Suprapubic skin (tissue), 4 donors: ENCODE measurements around the gene CDK5RAP2. TPM values are rescaled to one million over a fixed set of nuclear protein-coding genes. Genes with fewer than 3 reads are reported as not detected.

Experiments used
- DNase-seq, 2 donors: peaks; one replicate each; pipeline ENCODE4 v3.0.0-alpha.2; 2019; ENCODE audit warnings: low spot score in 2 of 2
- H3K27ac ChIP-seq: fragments of 200-600 bp; sonication (generic); one replicate; pipeline ENCODE4 v1.5.1; 2019
- H3K27me3 ChIP-seq: fragments of 200-600 bp; sonication (generic); one replicate; pipeline ENCODE4 v1.5.1; 2019
- H3K36me3 ChIP-seq: fragments of 200-600 bp; sonication (generic); one replicate; pipeline ENCODE4 v1.5.1; 2019
- H3K4me1 ChIP-seq: fragments of 200-600 bp; sonication (generic); one replicate; pipeline ENCODE4 v1.5.1; 2019
- H3K4me3 ChIP-seq: fragments of 200-600 bp; sonication (generic); one replicate; pipeline ENCODE4 v1.5.1; 2019; ENCODE audit warnings: mild to moderate bottlenecking
- H3K9me3 ChIP-seq: fragments of 200-600 bp; sonication (generic); one replicate; pipeline ENCODE4 v1.5.1; 2019
- EP300 ChIP-seq: sonication (generic); formaldehyde crosslinking; IDR thresholded peaks from one replicate; pipeline ENCODE4 v1.6.1; 2017; ENCODE audit warnings: antibody characterized with exemption
- POLR2A ChIP-seq, 2 donors: fragments of 450-650 bp; IDR thresholded peaks; one replicate each; pipeline ENCODE4 v1.6.1; 2017; ENCODE audit warnings: antibody characterized with exemption in 2 of 2, mild to moderate bottlenecking in 2 of 2, moderate library complexity in 2 of 2
- POLR2AphosphoS5 ChIP-seq, 3 donors: sonication (generic); formaldehyde crosslinking; IDR thresholded peaks; one replicate each; pipeline ENCODE4 v1.6.1; 2017; ENCODE audit warnings: antibody characterized with exemption in 3 of 3
- WGBS: methylation state at CpG from one replicate; pipeline ENCODE4 v1.1.5; 2018; 5-methylcytosine and 5-hydroxymethylcytosine counted together
- total RNA-seq, 4 donors: library from RNA; depleted of rRNA; stranded (reverse); fragments of >200 nt; gene quantifications; one replicate each; pipeline ENCODE4 v1.1.0, GENCODE V29; 2016
- TF ChIP-seq, protein P1 (sequence below), 2 donors: fragments of 200-600 bp in 1 of 2; fragments of 450-650 bp in 1 of 2; sonication (generic) in 1 of 2; IDR thresholded peaks; one replicate each; pipeline ENCODE4 v1.5.1; 2016 to 2019; ENCODE audit warnings: antibody characterized with exemption in 2 of 2, mild to moderate bottlenecking in 1 of 2, moderate library complexity in 1 of 2

The CDK5RAP2 gene
- total RNA-seq, 4 donors from 2014 or later: 60.1 to 105 (median 64.3) TPM

GRCh38 chr9:120528829-120529228 lies 51.1 kb downstream of the CDK5RAP2 start:
- no peak for TF ChIP-seq POLR2A (IDR thresholded peaks at IDR 0.05)
- no peak for TF ChIP-seq EP300
- TF ChIP-seq POLR2AphosphoS5 (IDR thresholded peaks at IDR 0.05): no peak
- TF ChIP-seq, protein P1, sequence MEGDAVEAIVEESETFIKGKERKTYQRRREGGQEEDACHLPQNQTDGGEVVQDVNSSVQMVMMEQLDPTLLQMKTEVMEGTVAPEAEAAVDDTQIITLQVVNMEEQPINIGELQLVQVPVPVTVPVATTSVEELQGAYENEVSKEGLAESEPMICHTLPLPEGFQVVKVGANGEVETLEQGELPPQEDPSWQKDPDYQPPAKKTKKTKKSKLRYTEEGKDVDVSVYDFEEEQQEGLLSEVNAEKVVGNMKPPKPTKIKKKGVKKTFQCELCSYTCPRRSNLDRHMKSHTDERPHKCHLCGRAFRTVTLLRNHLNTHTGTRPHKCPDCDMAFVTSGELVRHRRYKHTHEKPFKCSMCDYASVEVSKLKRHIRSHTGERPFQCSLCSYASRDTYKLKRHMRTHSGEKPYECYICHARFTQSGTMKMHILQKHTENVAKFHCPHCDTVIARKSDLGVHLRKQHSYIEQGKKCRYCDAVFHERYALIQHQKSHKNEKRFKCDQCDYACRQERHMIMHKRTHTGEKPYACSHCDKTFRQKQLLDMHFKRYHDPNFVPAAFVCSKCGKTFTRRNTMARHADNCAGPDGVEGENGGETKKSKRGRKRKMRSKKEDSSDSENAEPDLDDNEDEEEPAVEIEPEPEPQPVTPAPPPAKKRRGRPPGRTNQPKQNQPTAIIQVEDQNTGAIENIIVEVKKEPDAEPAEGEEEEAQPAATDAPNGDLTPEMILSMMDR (IDR thresholded peaks at IDR 0.05): no peak
- Histone ChIP-seq H3K4me3 (no peak overlapping the region), H3K36me3 (peaks cover 69% of the 10 kb centered on the region), H3K9me3 (no peaks in the 10 kb centered on the region), H3K4me1 (peaks cover 27% of the 10 kb centered on the region), H3K27me3 (no peaks in the 10 kb centered on the region), H3K27ac (no peak overlapping the region)
- 75% methylated on average over 7 of the region's 7 CpGs for WGBS
- DNase-seq: no peak

DNA sequence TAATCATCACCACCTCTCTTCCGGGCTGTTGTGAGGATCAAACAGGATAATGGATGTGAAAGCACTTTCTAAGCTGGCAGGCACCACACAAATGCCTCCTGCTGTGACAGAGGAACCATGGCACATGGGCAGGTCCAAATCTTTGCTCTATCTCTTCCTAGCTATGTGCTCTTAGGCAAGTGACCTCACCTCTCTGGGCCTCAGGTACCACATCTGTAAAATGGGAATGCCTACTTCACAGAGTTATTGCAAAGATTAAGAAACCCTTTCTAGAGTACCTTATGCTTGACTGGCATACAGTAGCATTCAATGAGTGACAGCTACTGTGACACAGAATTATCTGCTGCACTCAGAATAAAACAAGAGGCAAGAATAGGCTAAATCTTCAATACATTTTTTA lies 51.6 kb downstream of the CDK5RAP2 start:
- Histone ChIP-seq H3K27me3 (no peaks in the 10 kb centered on the region), H3K27ac (no peak overlapping the region), H3K4me3 (no peak overlapping the region), H3K4me1 (peaks cover 22% of the 10 kb centered on the region), H3K36me3 (peaks cover 71% of the 10 kb centered on the region), H3K9me3 (no peaks in the 10 kb centered on the region)
- TF ChIP-seq POLR2AphosphoS5 (IDR thresholded peaks at IDR 0.05): no peak
- no peak for TF ChIP-seq EP300
- TF ChIP-seq POLR2A (IDR thresholded peaks at IDR 0.05): no peak
- TF ChIP-seq, protein P1 (IDR thresholded peaks at IDR 0.05): no peak
- WGBS: 93% methylated on average over 1 of the region's 1 CpG
- no peak for DNase-seq

DNA sequence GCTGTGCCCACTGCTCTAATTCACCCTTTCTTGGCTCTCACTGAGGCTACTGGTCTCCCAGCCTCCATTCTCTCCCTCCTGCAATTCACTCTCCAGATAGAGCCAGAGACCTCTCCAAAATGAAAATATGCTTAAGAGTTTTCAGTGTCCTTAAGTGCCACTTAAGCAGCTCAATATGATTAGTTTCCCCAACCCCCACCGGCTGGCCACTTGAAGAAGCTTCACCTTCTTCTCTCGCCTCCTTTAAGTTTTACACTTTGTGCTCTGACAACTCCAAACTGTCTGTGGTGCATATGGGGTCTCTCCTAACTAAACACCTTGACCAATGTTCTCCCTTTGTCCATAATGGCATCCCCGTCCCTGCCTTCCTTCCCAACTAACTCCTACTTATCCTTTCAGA lies 53.4 kb downstream of the CDK5RAP2 start:
- peaks cover 5% of the 10 kb centered on the region for H3K4me1 ChIP-seq
- no peak overlapping the region for H3K4me3 ChIP-seq
- H3K27me3 ChIP-seq: no peaks in the 10 kb centered on the region
- no peaks in the 10 kb centered on the region for H3K9me3 ChIP-seq
- no peak overlapping the region for H3K27ac ChIP-seq
- 98% methylated on average over 3 of the region's 3 CpGs for WGBS
- H3K36me3 ChIP-seq: peaks cover 70% of the 10 kb centered on the region
- TF ChIP-seq, protein P1 (IDR thresholded peaks at IDR 0.05): no peak
- TF ChIP-seq POLR2A (IDR thresholded peaks at IDR 0.05) (no peak), POLR2AphosphoS5 (IDR thresholded peaks at IDR 0.05) (no peak), EP300 (no peak)
- no peak for DNase-seq

DNA sequence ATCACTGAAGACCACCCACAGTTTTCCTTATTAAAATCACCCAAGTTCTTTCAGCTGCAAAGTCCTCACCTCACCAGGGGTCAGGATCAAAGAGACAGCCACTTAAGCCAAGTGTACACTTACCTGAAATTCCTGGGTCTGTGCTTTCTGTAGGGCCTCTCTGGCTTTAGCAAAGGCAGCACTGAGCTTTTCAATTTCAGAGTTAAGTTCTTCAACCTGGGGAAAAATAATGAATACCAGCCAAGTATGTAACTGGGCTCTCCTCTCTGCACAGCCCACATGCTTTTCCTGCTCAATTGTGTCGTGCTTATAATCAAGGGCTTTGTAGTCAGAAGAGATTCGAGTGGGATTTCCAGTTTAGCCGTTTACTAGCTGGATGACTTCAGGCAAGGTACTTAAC lies 55.1 kb downstream of the CDK5RAP2 start:
- Histone ChIP-seq H3K27me3 (no peaks in the 10 kb centered on the region), H3K9me3 (no peaks in the 10 kb centered on the region), H3K4me1 (no peaks in the 10 kb centered on the region), H3K27ac (no peak overlapping the region), H3K36me3 (peaks cover 65% of the 10 kb centered on the region), H3K4me3 (no peak overlapping the region)
- TF ChIP-seq, protein P1 (IDR thresholded peaks at IDR 0.05): no peak
- TF ChIP-seq POLR2A (IDR thresholded peaks at IDR 0.05): no peak
- no peak for TF ChIP-seq POLR2AphosphoS5 (IDR thresholded peaks at IDR 0.05)
- TF ChIP-seq EP300: no peak
- WGBS: 42% methylated on average over 3 of the region's 3 CpGs
- no peak for DNase-seq

GRCh38 chr9:120524038-120524437 lies 55.9 kb downstream of the CDK5RAP2 start:
- H3K36me3 ChIP-seq: peaks cover 57% of the 10 kb centered on the region
- TF ChIP-seq POLR2A (IDR thresholded peaks at IDR 0.05) (no peak), EP300 (no peak), POLR2AphosphoS5 (IDR thresholded peaks at IDR 0.05) (no peak)
- TF ChIP-seq, protein P1 (IDR thresholded peaks at IDR 0.05): no peak
- H3K27me3 ChIP-seq: no peaks in the 10 kb centered on the region
- H3K9me3 ChIP-seq: no peaks in the 10 kb centered on the region
- H3K4me1 ChIP-seq: no peaks in the 10 kb centered on the region
- no peak overlapping the region for H3K27ac ChIP-seq
- no peak overlapping the region for H3K4me3 ChIP-seq
- DNase-seq: no peak
- 97% methylated on average over 3 of the region's 3 CpGs for WGBS
